GM15510 (cell line): ENCODE data around the gene B3GAT2.

Experiments used
- POLR2A ChIP-seq: IDR thresholded peaks from 3 replicates; pipeline ENCODE4 v1.6.1; 2011; ENCODE audit warnings: borderline replicate concordance; ENCODE audit not compliant: insufficient read length; ENCODE audit errors: extremely low read depth

B3GAT2 gene

DNA sequence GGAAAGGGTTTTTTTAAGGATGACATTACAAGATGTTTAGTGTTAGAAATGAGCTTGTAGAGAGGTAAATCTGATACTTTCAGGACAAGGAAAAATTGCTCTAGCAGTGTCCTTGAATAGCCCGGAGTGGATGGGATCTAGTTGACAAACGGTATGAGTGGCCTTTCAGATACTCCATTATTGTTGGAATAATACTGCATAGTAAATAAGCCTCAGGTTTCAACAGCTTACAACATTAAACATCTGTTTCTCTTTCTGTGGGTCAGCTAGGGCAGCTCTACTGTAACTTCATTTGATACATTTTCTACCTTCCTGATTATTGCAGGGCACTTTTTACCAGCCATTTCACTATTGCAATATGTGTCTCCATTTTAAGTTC lies 118.0 kb downstream of the B3GAT2 start:
- TF ChIP-seq POLR2A, result no peak

DNA sequence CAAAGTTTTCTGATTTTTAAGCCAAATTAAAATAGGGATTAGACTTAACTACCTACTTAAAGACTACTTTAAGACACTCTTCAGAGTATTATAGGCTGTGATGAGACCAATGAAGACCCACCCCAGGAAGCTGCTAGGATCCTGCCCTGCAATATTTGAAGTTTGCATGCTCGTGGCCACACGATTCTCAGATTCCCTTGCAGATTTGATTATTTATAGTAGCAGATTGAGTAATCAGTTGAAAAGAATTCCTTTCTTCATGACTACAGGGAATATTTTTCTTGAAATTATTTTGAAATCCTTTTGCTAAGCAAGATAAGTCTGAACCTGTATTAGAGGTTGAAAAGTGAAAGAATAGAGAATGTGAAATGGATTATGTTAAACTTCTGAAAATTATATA lies 122.3 kb downstream of the B3GAT2 start:
- no peak for TF ChIP-seq POLR2A

DNA sequence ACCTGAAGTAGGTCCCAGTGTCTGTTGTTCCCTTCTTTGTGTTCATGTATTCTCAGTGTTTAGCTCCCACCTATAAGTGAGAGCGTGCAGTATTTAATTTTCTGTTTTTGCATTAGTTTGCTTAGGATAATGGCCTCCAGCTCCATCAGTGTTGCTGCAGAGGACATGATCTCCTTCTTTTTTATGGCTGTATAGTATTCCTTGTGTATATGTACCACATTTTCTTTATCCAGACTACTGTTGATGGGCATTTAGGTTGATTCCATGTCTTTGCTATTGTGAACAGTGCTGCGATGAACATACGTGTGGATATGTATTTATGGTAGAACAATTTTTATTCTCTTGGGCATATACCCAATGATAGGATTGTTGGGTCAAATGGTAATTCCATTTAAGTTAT lies 125.4 kb downstream of the B3GAT2 start:
- no peak for TF ChIP-seq POLR2A

DNA sequence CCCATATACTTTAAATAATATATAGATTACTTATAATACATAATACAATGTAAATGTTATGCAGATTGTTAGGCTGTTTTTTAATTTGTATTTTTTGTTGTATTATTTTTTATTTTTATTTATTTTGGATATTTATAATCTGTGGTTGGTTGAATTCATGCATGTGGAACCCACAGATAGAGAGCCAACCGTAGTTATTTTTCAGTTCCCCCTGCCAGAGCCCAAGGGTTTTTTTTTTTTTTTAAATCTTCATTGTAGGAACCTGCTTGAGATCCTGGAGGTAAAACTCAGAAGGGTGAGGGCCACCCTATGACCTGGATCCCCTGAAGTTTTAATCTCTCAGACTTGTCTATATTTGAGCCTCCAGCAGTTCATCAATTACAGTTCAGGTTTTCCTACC lies 133.2 kb downstream of the B3GAT2 start:
- TF ChIP-seq POLR2A, result no peak

DNA sequence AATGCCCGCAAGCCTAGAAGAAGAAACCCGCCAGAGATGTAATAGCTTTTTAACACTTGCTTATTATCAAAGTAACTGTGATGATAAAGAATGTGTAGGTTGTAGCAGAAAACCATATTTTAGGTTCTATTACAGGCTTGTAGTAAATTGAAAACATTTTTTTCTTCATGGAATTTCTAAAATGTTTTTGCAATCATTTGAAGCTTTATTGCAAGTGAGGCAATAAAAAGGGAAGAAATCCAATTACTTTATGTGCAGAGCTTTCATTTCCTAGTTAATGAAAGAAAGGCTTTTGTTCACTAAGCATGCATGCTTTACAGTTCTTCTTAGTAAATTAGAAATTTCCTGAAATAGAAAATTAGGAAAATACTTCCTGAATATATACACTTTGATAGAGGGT lies 135.1 kb downstream of the B3GAT2 start:
- TF ChIP-seq POLR2A, result no peak

DNA sequence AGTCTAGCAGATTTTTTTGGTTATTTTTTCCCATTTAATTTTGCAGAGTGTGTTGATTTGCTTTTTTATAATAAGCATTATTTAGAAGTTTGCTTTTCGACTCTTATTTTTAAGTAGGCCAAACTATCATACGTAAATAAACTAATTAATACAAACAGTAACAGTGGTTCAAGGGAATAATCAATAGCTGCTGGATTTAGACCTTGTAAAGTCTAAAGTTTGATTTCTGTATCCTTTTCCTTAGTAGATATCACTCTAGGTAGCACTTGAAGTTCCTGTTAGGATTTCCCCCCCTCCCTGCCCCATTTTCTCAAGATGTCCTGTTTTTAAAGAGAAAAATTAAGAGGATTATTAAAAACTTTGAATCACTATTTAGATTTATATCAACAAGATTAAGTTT lies 136.1 kb downstream of the B3GAT2 start:
- no peak for TF ChIP-seq POLR2A

DNA sequence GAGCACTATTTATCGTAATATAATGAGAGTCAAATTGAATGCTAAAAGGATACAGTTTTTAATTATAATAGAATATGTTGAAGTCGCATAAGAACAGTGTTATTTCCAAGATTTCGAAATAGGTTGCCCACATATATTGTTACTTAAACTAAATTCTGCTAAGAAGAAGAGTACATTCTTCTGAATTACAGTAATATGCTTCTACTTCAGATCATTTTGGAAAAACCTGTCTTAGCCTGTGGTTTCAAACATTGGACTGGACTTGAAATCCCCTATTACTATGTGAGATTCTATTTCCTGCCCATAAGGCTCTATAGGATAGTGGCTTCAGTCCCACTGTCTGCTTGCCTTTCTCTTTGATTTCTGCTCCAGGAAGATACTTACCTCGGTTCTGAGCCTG lies 137.2 kb downstream of the B3GAT2 start:
- no peak for TF ChIP-seq POLR2A

DNA sequence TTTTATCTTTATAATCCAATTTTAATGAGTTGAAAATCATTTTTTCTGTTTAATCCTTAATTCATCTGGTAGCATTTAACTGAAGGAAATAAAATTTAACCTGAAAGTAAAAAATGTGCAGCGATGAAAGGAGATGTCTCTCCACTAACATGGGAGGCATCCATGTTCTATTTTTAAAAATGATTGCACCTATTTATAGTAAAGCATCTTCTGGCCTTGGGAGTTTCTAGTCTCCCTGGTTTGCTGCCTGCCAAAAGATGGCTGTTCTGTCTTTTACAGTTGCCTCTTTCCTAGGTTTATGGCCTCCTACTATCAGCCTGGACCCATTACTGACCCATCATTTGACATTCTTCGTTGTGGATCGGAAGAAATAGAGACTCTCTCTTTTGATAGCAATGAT lies 143.0 kb downstream of the B3GAT2 start:
- no peak for TF ChIP-seq POLR2A

DNA sequence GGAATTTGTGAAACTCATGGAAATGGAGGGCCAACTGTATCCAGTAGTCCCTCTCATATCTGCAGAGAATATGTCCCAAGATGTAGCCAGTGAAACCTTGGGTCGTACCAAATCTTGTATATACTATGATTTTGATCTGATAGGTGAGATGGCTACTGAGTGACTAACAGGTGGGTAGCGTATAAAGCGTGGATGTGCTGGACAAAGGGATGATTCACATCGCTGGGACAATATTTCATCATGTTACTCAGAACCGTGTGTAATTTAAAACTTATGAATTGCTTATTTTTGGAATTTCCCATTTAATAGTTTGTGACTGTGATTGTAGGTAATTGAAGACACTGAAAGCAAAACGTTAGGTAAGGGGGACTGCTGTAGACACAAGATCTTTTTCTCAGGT lies 145.1 kb downstream of the B3GAT2 start:
- no peak for TF ChIP-seq POLR2A
